SK-N-SH (cell line): Measurements from ENCODE around the gene RNF175. TPM values are rescaled to one million over a fixed set of nuclear protein-coding genes. Genes with fewer than 3 reads are reported as not detected.

Experiments
- CTCF ChIA-PET: fragments of 300-600, 350-600 bp; formaldehyde crosslinking; extraction: SDS; loops from one replicate; lab custom pipeline; 2021; lab: Yijun Ruan, JAX
- POLR2A ChIA-PET: fragments of 350-600 bp; sonication (Branson Sonifier 250); formaldehyde crosslinking; extraction: SDS; loops from one replicate; lab custom pipeline; 2020; ENCODE audit warnings: antibody characterized with exemption, inconsistent platforms; lab: Yijun Ruan, JAX
- DNase-seq: peaks from one replicate; pipeline ENCODE4 v3.0.0; 2012
- H2AFZ ChIP-seq: fragments of 200-600 bp; sonication (generic); 2 replicates; pipeline ENCODE4 v1.8.1; 2016; ENCODE audit warnings: antibody characterized with exemption, mild to moderate bottlenecking, low read depth
- H3F3A ChIP-seq: fragments of 200-600 bp; sonication (generic); replicated peaks from 2 replicates; pipeline ENCODE3; 2016; ENCODE audit warnings: antibody characterized with exemption, mild to moderate bottlenecking; ENCODE audit not compliant: insufficient read depth
- H3K27ac ChIP-seq, 2 experiments: fragments of 200-500 bp in 1 of 2; fragments of 200-600 bp in 1 of 2; sonication (Bioruptor generic) in 1 of 2; sonication (generic), shearing (Covaris generic) in 1 of 2; 2 replicates each; pipeline versions ENCODE4 v1.5.1 to v1.6.1; 2014 to 2016; ENCODE audit warnings: low read depth in 2 of 2, inconsistent platforms in 1 of 2, low read length in 1 of 2, mild to moderate bottlenecking in 1 of 2, mixed read lengths in 1 of 2
- H3K27me3 ChIP-seq: fragments of 200-600 bp; sonication (generic), shearing (Covaris generic); 2 replicates; pipeline ENCODE4 v1.6.1; 2016; ENCODE audit warnings: mixed run types; ENCODE audit not compliant: insufficient read depth
- H3K36me3 ChIP-seq, 2 experiments: fragments of 200-500 bp in 1 of 2; fragments of 200-600 bp in 1 of 2; sonication (Bioruptor generic) in 1 of 2; sonication (generic) in 1 of 2; replicated peaks in 1 of 2; 2 replicates each; pipeline versions ENCODE3 to v1.5.1; 2014 to 2016; ENCODE audit warnings: low read length in 1 of 2, mild to moderate bottlenecking in 1 of 2; ENCODE audit not compliant: insufficient read depth in 2 of 2, control insufficient read depth in 1 of 2
- H3K4me1 ChIP-seq, 2 experiments: fragments of 200-500 bp in 1 of 2; fragments of 200-600 bp in 1 of 2; sonication (Bioruptor generic) in 1 of 2; sonication (generic), shearing (Covaris generic) in 1 of 2; 2 replicates each; pipeline versions ENCODE4 v1.5.1 to v1.6.1; 2014 to 2016; ENCODE audit warnings: low read depth in 1 of 2, low read length in 1 of 2, mixed run types in 1 of 2; ENCODE audit not compliant: insufficient read depth in 2 of 2, control insufficient read depth in 1 of 2
- H3K4me2 ChIP-seq: fragments of 200-600 bp; sonication (generic), shearing (Covaris generic); 2 replicates; pipeline ENCODE4 v1.6.1; 2017; ENCODE audit warnings: mixed run types
- H3K4me3 ChIP-seq, 2 experiments: fragments of 200-500 bp in 1 of 2; fragments of 200-600 bp in 1 of 2; sonication (Bioruptor generic) in 1 of 2; sonication (generic), shearing (Covaris generic) in 1 of 2; 2 replicates each; pipeline versions ENCODE4 v1.5.1 to v1.8.1; 2014 to 2016; ENCODE audit warnings: low read depth in 2 of 2, inconsistent platforms in 1 of 2, low read length in 1 of 2, mild to moderate bottlenecking in 1 of 2, mixed read lengths in 1 of 2, moderate library complexity in 1 of 2
- H3K79me2 ChIP-seq: fragments of 200-600 bp; sonication (generic); 2 replicates; pipeline ENCODE4 v1.8.1; 2017; ENCODE audit warnings: mild to moderate bottlenecking; ENCODE audit not compliant: insufficient read depth
- H3K9ac ChIP-seq: fragments of 200-600 bp; sonication (generic); 2 replicates; pipeline ENCODE4 v1.6.1; 2017; ENCODE audit warnings: mixed run types
- H3K9me2 ChIP-seq: fragments of 200-600 bp; sonication (generic); 2 replicates; pipeline ENCODE4 v1.6.1; 2017; ENCODE audit warnings: mixed run types
- H3K9me3 ChIP-seq: fragments of 200-600 bp; sonication (generic); 2 replicates; pipeline ENCODE4 v1.6.1; 2017; ENCODE audit warnings: mixed run types, mild to moderate bottlenecking, moderate library complexity
- H4K20me1 ChIP-seq: fragments of 200-600 bp; sonication (generic); 2 replicates; pipeline ENCODE4 v1.6.1; 2017; ENCODE audit warnings: mild to moderate bottlenecking, mixed run types; ENCODE audit not compliant: insufficient read depth
- CTCF ChIP-seq: fragments of 200-600 bp; sonication (generic); IDR thresholded peaks from 2 replicates; pipeline ENCODE4 v1.6.1; 2017; ENCODE audit warnings: antibody characterized with exemption, mild to moderate bottlenecking, moderate library complexity
- ELF1 ChIP-seq: IDR thresholded peaks from 2 replicates; pipeline ENCODE4 v1.4.0; 2012
- EP300 ChIP-seq, 2 experiments: IDR thresholded peaks; 2 replicates each; pipeline versions ENCODE4 v1.4.0 to v1.6.1; 2012; ENCODE audit warnings: borderline replicate concordance in 1 of 2, low read depth in 1 of 2, low read length in 1 of 2
- EZH2phosphoT487 ChIP-seq: fragments of 200-600 bp; sonication (generic); IDR thresholded peaks from 2 replicates; pipeline ENCODE4 v1.6.1; 2017; ENCODE audit warnings: low read depth, mixed run types, mild to moderate bottlenecking, antibody characterized with exemption, moderate library complexity, borderline replicate concordance
- FOXJ3 ChIP-seq: sonication (generic); formaldehyde crosslinking; IDR thresholded peaks from 2 replicates; pipeline ENCODE4 v1.5.1; 2020; ENCODE audit warnings: mild to moderate bottlenecking, missing genetic modification reagents
- GABPA ChIP-seq: IDR thresholded peaks from 2 replicates; pipeline ENCODE4 v1.4.0; 2012; ENCODE audit warnings: low read depth, mild to moderate bottlenecking
- GATA2 ChIP-seq: sonication (generic); formaldehyde crosslinking; IDR thresholded peaks from 2 replicates; pipeline ENCODE4 v1.5.0; 2020; ENCODE audit warnings: mild to moderate bottlenecking, missing genetic modification reagents
- IRF3 ChIP-seq: fragments of 150-350 bp; IDR thresholded peaks from 2 replicates; pipeline ENCODE4 v1.6.1; 2016; ENCODE audit warnings: mild to moderate bottlenecking, low read depth, low read length
- JUND ChIP-seq: IDR thresholded peaks from 2 replicates; pipeline ENCODE4 v1.4.0; 2012
- NFIC ChIP-seq: IDR thresholded peaks from 2 replicates; pipeline ENCODE4 v1.4.0; 2012; ENCODE audit warnings: borderline replicate concordance
- NRF1 ChIP-seq: IDR thresholded peaks from 2 replicates; pipeline ENCODE4 v1.6.1; 2012; ENCODE audit warnings: low read depth, mild to moderate bottlenecking, low read length
- POLR2AphosphoS5 ChIP-seq: IDR thresholded peaks from 2 replicates; pipeline ENCODE4 v1.6.1; 2012; ENCODE audit warnings: low read depth, low read length
- RAD21 ChIP-seq: IDR thresholded peaks from 2 replicates; pipeline ENCODE4 v1.6.1; 2012; ENCODE audit warnings: mild to moderate bottlenecking, low read length
- RCOR1 ChIP-seq: fragments of 150-350 bp; IDR thresholded peaks from 2 replicates; pipeline ENCODE4 v1.6.1; 2017; ENCODE audit warnings: antibody characterized with exemption, low read length
- RXRA ChIP-seq: IDR thresholded peaks from 2 replicates; pipeline ENCODE4 v1.4.0; 2012; ENCODE audit warnings: low read depth, mild to moderate bottlenecking, borderline replicate concordance
- SIN3A ChIP-seq: IDR thresholded peaks from 2 replicates; pipeline ENCODE4 v1.6.1; 2012; ENCODE audit warnings: low read depth, mild to moderate bottlenecking, low read length, moderate library complexity, borderline replicate concordance
- USF2 ChIP-seq: fragments of 150-350 bp; IDR thresholded peaks from 2 replicates; pipeline ENCODE4 v1.6.1; 2017; ENCODE audit warnings: antibody characterized with exemption, low read length, low read depth, borderline replicate concordance
- YY1 ChIP-seq: IDR thresholded peaks from 2 replicates; pipeline ENCODE4 v1.4.0; 2012; ENCODE audit warnings: low read depth, mild to moderate bottlenecking
- ZBTB33 ChIP-seq: IDR thresholded peaks from 2 replicates; pipeline ENCODE4 v1.4.0; 2012; ENCODE audit warnings: low read depth, borderline replicate concordance
- WGBS: methylation state at CpG from one replicate; pipeline ENCODE4 v1.1.6; 2017; ENCODE audit warnings: low lambda C conversion rate; 5-methylcytosine and 5-hydroxymethylcytosine counted together
- polyA plus RNA-seq, 3 experiments: library from polyadenylated mRNA; depleted of rRNA; stranded (reverse); fragments of >200 nt; gene quantifications; 2 replicates each; pipeline ENCODE4 v1.2.3, GENCODE V29; 2012

RNF175 gene
- polyA plus RNA-seq, 1 of the 3 experiments (the other 2 are of a cell fraction) = 0.10 TPM

GRCh38 chr4:153778383-153778782 is 18.6 kb upstream of the RNF175 start:
- H3K27me3 ChIP-seq = peaks cover 10% of the 10 kb centered on the region; the same call in 1 of the 2 replicates
- H3K27ac ChIP-seq = no peak overlapping the region
- no peaks in the 10 kb centered on the region for H3F3A ChIP-seq
- no peaks in the 10 kb centered on the region for H3K36me3 ChIP-seq
- TF ChIP-seq YY1 = no peak
- TF ChIP-seq RXRA = no peak
- TF ChIP-seq NRF1 = no peak
- no peak for TF ChIP-seq RAD21
- TF ChIP-seq RCOR1 = no peak
- no peak for TF ChIP-seq EP300 (IDR thresholded peaks at IDR 0.05; ENCODE audit: borderline replicate concordance in 1 of 2, low read depth in 1 of 2, low read length in 1 of 2)
- no peak for TF ChIP-seq EZH2phosphoT487
- no peak for TF ChIP-seq FOXJ3
- no peak for TF ChIP-seq POLR2AphosphoS5
- no peak for TF ChIP-seq JUND
- no peak for TF ChIP-seq GATA2 (CRISPR knock-in tag)
- TF ChIP-seq ZBTB33 = no peak
- TF ChIP-seq SIN3A = no peak
- TF ChIP-seq IRF3 = no peak
- no peak for TF ChIP-seq ELF1
- no peak for TF ChIP-seq NFIC
- no peak for TF ChIP-seq USF2
- no peak for TF ChIP-seq GABPA
- TF ChIP-seq CTCF = no peak
- H3K79me2 ChIP-seq = no peaks in the 10 kb centered on the region
- H3K4me3 ChIP-seq = no peak overlapping the region
- H3K9me2 ChIP-seq = no peaks in the 10 kb centered on the region
- no peak for DNase-seq
- no peak overlapping the region for H3K9ac ChIP-seq
- no peak overlapping the region for H3K4me2 ChIP-seq
- H4K20me1 ChIP-seq = no peaks in the 10 kb centered on the region
- 37% methylated on average over 1 of the region's 1 CpG for WGBS
- H3K4me1 ChIP-seq = no peaks in the 10 kb centered on the region; a peak in 1 of 4 replicates
- POLR2A ChIA-PET = no interaction called here
- no peaks in the 10 kb centered on the region for H3K9me3 ChIP-seq
- H2AFZ ChIP-seq = no peak overlapping the region
- CTCF ChIA-PET = no interaction called here
